GM12873 (cell line): ENCODE measurements around the gene ESPL1.
A peak's percentile ranks its signal among the peaks of the same experiment; 100 is the strongest.

Source experiments
- TF ChIP-seq, protein P1 (sequence below): IDR thresholded peaks from 2 replicates; pipeline ENCODE4 v1.5.1; 2012; ENCODE audit warnings: low read depth, mild to moderate bottlenecking, moderate library complexity, low read length, control low read depth; ENCODE audit not compliant: insufficient read depth; ENCODE audit errors: missing control alignments

ESPL1 gene

DNA sequence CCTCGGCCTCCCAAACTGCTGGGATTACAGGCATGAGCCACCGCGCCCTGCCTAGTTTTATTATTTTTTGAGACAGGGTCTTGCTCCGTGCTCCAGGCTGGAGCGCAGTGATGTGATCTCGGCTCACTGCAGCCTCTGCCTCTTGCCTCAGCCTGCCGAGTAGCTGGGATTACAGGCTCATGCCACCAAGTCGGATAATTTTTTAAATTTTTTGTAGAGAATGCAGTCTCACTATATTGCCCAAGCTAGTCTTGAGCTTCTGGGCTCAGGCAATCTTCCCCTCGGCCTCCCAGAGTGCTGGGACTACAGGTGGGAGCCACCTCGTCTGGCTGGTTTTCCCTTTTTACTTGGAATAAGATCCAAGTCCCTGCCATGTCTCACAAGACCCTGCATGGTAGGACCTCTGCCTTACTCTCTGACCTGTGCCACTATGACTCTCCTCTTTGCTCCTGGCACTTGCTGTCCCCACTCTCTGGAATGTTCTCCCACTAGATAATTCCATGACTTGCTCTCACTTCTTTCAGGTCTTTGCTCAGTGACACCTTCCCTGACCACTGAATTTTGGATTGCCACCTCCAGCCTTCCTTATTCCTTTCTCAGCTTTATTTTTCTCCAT is 28.3 kb upstream of the ESPL1 start:
- TF ChIP-seq, protein P1, sequence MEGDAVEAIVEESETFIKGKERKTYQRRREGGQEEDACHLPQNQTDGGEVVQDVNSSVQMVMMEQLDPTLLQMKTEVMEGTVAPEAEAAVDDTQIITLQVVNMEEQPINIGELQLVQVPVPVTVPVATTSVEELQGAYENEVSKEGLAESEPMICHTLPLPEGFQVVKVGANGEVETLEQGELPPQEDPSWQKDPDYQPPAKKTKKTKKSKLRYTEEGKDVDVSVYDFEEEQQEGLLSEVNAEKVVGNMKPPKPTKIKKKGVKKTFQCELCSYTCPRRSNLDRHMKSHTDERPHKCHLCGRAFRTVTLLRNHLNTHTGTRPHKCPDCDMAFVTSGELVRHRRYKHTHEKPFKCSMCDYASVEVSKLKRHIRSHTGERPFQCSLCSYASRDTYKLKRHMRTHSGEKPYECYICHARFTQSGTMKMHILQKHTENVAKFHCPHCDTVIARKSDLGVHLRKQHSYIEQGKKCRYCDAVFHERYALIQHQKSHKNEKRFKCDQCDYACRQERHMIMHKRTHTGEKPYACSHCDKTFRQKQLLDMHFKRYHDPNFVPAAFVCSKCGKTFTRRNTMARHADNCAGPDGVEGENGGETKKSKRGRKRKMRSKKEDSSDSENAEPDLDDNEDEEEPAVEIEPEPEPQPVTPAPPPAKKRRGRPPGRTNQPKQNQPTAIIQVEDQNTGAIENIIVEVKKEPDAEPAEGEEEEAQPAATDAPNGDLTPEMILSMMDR, result no peak

DNA sequence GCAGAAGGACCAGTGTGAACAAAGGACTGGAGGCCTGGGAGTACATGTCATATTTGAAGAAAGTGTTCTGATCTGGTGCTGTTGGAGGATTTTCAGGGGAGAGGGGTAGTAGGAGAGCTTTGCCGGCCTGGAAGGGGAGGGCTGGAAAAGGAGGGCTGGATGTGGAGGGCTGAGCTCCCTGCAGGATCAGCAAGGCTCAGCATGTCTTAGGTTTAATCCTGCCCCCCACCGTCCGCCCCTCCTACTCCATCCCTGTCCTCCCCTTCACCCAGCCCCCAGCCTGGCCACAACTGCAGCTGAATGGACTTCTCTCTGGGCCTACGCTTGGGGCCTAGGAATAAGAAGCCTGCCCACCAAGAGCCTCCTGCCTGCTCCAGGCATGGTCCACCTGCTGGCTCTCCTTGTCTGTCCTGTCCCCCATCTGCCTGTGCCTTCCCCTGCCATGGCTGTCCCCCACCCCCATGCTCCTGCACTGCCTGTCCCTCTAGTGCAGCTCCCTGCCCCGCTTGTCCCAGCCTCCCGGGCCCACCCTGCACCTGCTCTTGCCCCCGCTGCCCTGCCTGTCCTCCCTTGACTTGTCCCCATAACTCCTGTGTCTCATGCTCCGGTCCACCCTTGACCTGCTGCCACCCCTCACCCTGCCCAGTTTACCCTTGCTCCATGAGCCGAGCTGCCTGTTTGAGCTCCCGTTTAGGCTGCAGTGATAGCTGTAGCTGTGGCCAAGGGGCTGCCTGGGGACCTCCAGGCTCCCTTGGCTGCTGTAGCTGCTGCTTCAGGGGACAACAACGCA is 26.3 kb upstream of the ESPL1 start:
- TF ChIP-seq, protein P1, result no peak

DNA sequence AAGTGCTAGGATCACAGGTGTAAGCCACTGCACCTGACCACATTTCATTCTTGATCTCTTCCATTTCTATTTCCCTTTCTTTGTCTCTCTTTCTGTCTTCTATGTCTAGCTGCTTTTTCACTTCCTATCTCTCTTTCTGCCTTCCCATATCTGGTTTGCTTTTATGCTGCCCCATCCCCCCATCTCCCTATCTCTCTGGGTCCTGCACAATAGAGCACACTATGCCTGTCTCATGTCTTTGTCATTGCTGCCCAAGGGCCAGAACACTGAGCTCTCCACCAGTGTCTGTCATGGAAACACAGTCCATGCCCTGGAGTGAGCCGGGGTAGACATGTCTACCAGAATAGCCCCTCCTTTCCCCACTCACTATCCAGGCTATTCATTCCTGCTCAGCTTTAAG is 23.8 kb upstream of the ESPL1 start:
- TF ChIP-seq, protein P1, result no peak

DNA sequence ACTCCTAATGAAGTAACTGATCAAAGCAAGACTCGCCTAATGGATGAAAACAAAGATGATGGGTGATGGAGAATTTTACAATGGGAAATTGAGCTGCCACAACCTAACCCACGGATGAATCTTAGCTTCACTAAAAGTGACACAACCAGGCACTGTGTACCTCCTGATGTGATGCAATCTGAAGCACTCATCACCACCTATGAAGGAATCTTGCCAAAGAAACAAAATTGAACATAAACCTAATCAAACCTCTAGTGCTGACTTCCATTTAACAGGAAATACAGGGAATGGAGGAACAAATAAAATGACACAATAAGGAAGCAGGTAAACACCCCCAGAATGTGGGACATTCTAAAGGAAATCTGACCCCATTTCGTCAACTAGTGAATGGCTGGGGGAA is 22.8 kb upstream of the ESPL1 start:
- TF ChIP-seq, protein P1, result no peak

DNA sequence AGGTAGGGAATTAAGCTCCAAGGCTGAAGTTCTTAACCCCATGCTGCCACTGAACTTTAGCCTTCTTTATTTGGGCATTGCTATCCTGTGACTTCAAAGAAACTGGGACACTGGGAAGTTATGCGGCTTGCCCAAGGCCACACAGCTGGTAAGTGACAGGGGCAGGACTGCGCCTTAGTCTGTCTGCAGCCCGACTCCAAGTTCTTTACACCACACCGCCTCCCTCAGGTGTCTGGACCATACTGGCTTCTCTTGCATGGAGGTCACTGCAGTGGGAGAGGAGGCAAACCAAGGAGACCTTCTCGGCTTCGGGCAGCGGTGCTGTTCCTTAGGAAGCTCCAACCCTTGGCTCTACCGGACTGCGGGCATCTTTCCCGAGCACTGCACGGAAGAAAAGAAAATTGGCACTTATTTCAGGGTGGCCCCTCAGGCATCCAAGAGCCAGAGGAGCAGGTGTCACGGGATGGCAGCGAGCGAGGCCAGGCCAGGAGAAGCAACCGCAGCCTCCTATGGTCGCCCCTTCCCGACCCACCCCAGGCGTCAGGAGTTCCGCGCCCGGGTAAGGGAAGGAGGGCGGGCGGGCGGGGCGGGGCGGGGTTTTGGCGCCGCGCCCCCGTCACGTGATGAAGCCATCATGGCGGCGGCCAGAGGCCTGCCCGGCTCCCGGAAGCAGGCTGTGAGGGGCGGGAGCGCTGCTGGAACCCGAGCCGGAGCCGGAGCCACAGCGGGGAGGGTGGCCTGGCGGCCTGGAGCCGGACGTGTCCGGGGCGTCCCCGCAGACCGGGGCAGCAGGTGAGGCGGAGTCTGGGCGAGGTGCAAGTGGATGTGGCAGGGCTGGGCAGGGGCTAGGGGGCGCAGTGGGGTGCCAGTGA is 16.4 kb upstream of the ESPL1 start:
- TF ChIP-seq, protein P1, result peak; percentile 55

DNA sequence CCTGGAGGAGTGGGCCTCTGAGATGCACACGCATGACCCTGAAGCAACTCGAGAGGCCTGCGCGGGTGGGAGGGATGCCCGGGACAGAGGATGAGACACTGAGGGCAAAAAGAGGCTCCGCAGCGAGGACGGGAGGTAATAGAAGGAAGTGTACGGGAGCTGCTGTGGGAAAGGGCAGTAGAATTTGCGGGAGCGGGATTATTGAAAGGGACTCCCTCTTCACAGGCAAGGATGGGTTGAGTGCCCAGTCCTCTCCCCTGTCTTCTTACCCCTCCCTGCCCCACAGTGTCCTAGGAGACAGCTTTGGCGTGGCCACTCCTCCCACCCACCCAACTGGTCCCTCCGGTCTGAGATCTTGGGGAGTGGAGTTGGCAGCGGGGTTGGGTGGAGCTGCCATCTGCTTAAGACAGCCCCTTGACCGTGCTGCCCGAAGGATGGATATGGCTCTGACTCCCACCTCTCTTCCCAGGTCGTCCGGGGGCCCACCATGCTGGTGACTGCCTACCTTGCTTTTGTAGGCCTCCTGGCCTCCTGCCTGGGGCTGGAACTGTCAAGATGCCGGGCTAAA is 15.7 kb upstream of the ESPL1 start:
- TF ChIP-seq, protein P1, result no peak

DNA sequence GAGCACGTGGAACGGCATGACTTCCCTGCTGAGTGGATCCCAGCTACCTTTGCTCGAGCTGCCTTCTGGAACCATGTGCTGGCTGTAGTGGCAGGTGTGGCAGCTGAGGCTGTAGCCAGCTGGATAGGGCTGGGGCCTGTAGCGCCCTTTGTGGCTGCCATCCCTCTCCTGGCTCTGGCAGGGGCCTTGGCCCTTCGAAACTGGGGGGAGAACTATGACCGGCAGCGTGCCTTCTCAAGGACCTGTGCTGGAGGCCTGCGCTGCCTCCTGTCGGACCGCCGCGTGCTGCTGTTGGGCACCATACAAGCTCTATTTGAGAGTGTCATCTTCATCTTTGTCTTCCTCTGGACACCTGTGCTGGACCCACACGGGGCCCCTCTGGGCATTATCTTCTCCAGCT is 14.8 kb upstream of the ESPL1 start:
- TF ChIP-seq, protein P1, result no peak
